K562 (cell line): ENCODE data around the gene RPS23. TPM values are rescaled to one million over a fixed set of nuclear protein-coding genes. Genes with fewer than 3 reads are reported as not detected.

Experiments
- CBFA2T2 ChIP-seq: fragments of 450-650 bp; conservative IDR thresholded peaks from 2 replicates; pipeline ENCODE4 v1.6.1; 2017; ENCODE audit warnings: mild to moderate bottlenecking
- CBX2 ChIP-seq: fragments of 200-600 bp; sonication (generic); IDR thresholded peaks from one replicate; pipeline ENCODE4 v1.6.1; 2012; ENCODE audit warnings: mild to moderate bottlenecking, low read length, inconsistent platforms; ENCODE audit not compliant: insufficient read depth, poor library complexity, severe bottlenecking
- CHD1 ChIP-seq: fragments of 200-600 bp; sonication (generic); IDR thresholded peaks from one replicate; pipeline ENCODE4 v1.6.1; 2012; ENCODE audit warnings: mild to moderate bottlenecking, moderate library complexity, low read length, inconsistent platforms
- CREB1 ChIP-seq, 2 experiments: sonication (generic) in 1 of 2; formaldehyde crosslinking in 1 of 2; IDR thresholded peaks; 2 replicates each; pipeline versions ENCODE4 v1.6.1 to v1.8.0; 2012 to 2022; ENCODE audit warnings: inconsistent platforms in 1 of 2, mild to moderate bottlenecking in 1 of 2, missing genetic modification reagents in 1 of 2, moderate library complexity in 1 of 2
- CXXC5 ChIP-seq: fragments of 250-450 bp; sonication (Bioruptor Pico); IDR thresholded peaks from 2 replicates; pipeline ENCODE4 v1.8.0; 2022; ENCODE audit warnings: inconsistent platforms, mild to moderate bottlenecking, moderate library complexity
- DACH1 ChIP-seq: fragments of 450-650 bp; IDR thresholded peaks from 2 replicates; pipeline ENCODE4 v1.6.1; 2018; ENCODE audit not compliant: partially characterized antibody
- GATA2 ChIP-seq: sonication (generic); formaldehyde crosslinking; IDR thresholded peaks from 2 replicates; pipeline ENCODE4 v1.4.0; 2020; ENCODE audit warnings: mild to moderate bottlenecking, missing genetic modification reagents
- HMG20A ChIP-seq: fragments of 450-650 bp; formaldehyde crosslinking; conservative IDR thresholded peaks from 2 replicates; pipeline ENCODE4 v1.4.0; 2020; ENCODE audit warnings: mild to moderate bottlenecking, mixed read lengths
- KLF10 ChIP-seq: fragments of 250-450 bp; sonication (Bioruptor Pico); IDR thresholded peaks from 2 replicates; pipeline ENCODE4 v1.6.1; 2021; ENCODE audit warnings: matching md5 sums
- MAZ ChIP-seq, 2 experiments: fragments of 450-650 bp in 1 of 2; sonication (generic) in 1 of 2; formaldehyde crosslinking; IDR thresholded peaks in 1 of 2; conservative IDR thresholded peaks in 1 of 2; 2 replicates each; pipeline versions ENCODE4 v1.4.0 to v1.5.0; 2020; ENCODE audit warnings: mild to moderate bottlenecking in 1 of 2, missing genetic modification reagents in 1 of 2
- MEF2A ChIP-seq: IDR thresholded peaks from 2 replicates; pipeline ENCODE4 v1.6.1; 2011; ENCODE audit warnings: low read depth, mild to moderate bottlenecking, low read length, moderate library complexity; ENCODE audit not compliant: control insufficient read depth
- MXI1 ChIP-seq: IDR thresholded peaks from 2 replicates; pipeline ENCODE4 v1.6.1; 2011; ENCODE audit warnings: low read depth, mild to moderate bottlenecking, improper control_type of control experiment, low read length
- NCOR1 ChIP-seq: fragments of 450-650 bp; IDR thresholded peaks from 2 replicates; pipeline ENCODE4 v1.6.1; 2016; ENCODE audit warnings: mild to moderate bottlenecking, moderate library complexity
- NFYB ChIP-seq: IDR thresholded peaks from 2 replicates; pipeline ENCODE4 v1.6.1; 2011; ENCODE audit warnings: mild to moderate bottlenecking, moderate library complexity; ENCODE audit not compliant: insufficient read length; ENCODE audit errors: extremely low read depth
- POLR2G ChIP-seq: fragments of 200-400 bp; formaldehyde crosslinking; IDR thresholded peaks from 2 replicates; pipeline ENCODE4 v1.6.1; 2017; ENCODE audit warnings: low read depth, mild to moderate bottlenecking, antibody characterized with exemption, low read length, moderate library complexity
- RBM22 ChIP-seq: fragments of 200-400 bp; formaldehyde crosslinking; IDR thresholded peaks from 2 replicates; pipeline ENCODE4 v1.6.1; 2018; ENCODE audit warnings: low read length, low read depth; ENCODE audit not compliant: poor library complexity, severe bottlenecking
- RFX1 ChIP-seq: fragments of 450-650 bp; IDR thresholded peaks from 2 replicates; pipeline ENCODE4 v1.6.1; 2016; ENCODE audit warnings: mild to moderate bottlenecking, moderate library complexity
- SIRT6 ChIP-seq: IDR thresholded peaks from one replicate; pipeline ENCODE4 v1.6.1; 2012; ENCODE audit warnings: low read depth, mild to moderate bottlenecking, control low read depth, inconsistent platforms, low read length, moderate library complexity
- U2AF1 ChIP-seq: fragments of 200-400 bp; formaldehyde crosslinking; optimal IDR thresholded peaks from 2 replicates; pipeline ENCODE3; 2017; ENCODE audit warnings: mild to moderate bottlenecking, low read depth, low read length, moderate library complexity
- ZNF184 ChIP-seq: sonication (generic); formaldehyde crosslinking; IDR thresholded peaks from 2 replicates; pipeline ENCODE4 v1.5.0; 2020; ENCODE audit warnings: missing genetic modification reagents
- ZNF197 ChIP-seq: fragments of 200-800 bp; sonication (Bioruptor generic); IDR thresholded peaks from 2 replicates; pipeline ENCODE4 v1.6.1; 2016; ENCODE audit warnings: low read depth, missing genetic modification characterization, missing compliant biosample characterization
- ZNF436 ChIP-seq: fragments of 250-450, 450-650 bp; sonication (Bioruptor Pico); formaldehyde crosslinking; IDR thresholded peaks from 2 replicates; pipeline ENCODE4 v1.7.0; 2020; ENCODE audit warnings: mild to moderate bottlenecking
- ZNF644 ChIP-seq: fragments of 200-800 bp; sonication (Bioruptor generic); IDR thresholded peaks from 2 replicates; pipeline ENCODE4 v1.6.1; 2016; ENCODE audit warnings: low read depth, missing genetic modification characterization, missing compliant biosample characterization
- ZNF766 ChIP-seq: fragments of 200-800 bp; sonication (Bioruptor generic); conservative IDR thresholded peaks from 2 replicates; pipeline ENCODE4 v1.6.1; 2016; ENCODE audit warnings: missing genetic modification characterization, missing compliant biosample characterization
- ZNF785 ChIP-seq: fragments of 250-450 bp; sonication (Bioruptor Pico); IDR thresholded peaks from 2 replicates; pipeline ENCODE4 v1.4.0; 2020; ENCODE audit warnings: mild to moderate bottlenecking
- polyA plus RNA-seq, 8 experiments: library from polyadenylated mRNA; depleted of rRNA in 4 of 8; stranded (reverse) in 5 of 8; unstranded in 3 of 8; fragments of >200 nt; fragmentation: Nextera tagmentation in 2 of 8; fragmentation: Illumina TruSeq in 1 of 8; extraction: Ambion mirVana in 2 of 8; extraction: Trizol in 1 of 8; gene quantifications; 2 replicates each; pipeline versions ENCODE4 v1.2.1 to v1.2.3, GENCODE V29; 2011 to 2014; ENCODE audit warnings: inconsistent platforms in 1 of 8, missing spikeins in 1 of 8
- total RNA-seq, 7 experiments: library from RNA; depleted of rRNA in 6 of 7; stranded (reverse); fragments of >200 nt in 6 of 7; fragmentation: Illumina TruSeq in 2 of 7; extraction: Trizol in 2 of 7; gene quantifications; 2 replicates each; pipeline versions ENCODE4 v1.2.1 to v1.2.3, GENCODE V29; 2011 to 2021; ENCODE audit warnings: low replicate concordance in 1 of 7

RPS23 gene
- total and polyA plus RNA-seq, 9 of the 15 experiments (the other 6 are each of a cell fraction or from before 2014, with no cell fraction given): 3,252 to 10,689 (median 6,302) TPM

GRCh38 chr5:82283893-82284292 lies 5.7 kb upstream of the RPS23 start (continued):
- TF ChIP-seq ZNF766 (CRISPR knock-in tag) (no peak), DACH1 (no peak), RFX1 (no peak), ZNF785 (no peak), ZNF644 (tag) (no peak), MEF2A (no peak), RBM22 (no peak), CBX2 (no peak), ZNF436 (CRISPR knock-in tag) (no peak), SIRT6 (no peak), HMG20A (CRISPR knock-in tag) (no peak), MXI1 (no peak), CHD1 (no peak), GATA2 (CRISPR knock-in tag) (peak; percentile 31; the same call in 1 of the 2 replicates), U2AF1 (no peak), NCOR1 (peak; percentile 52), NFYB (no peak), ZNF184 (CRISPR knock-in tag) (no peak), KLF10 (no peak), MAZ (CRISPR knock-in tag; conservative IDR thresholded peaks at IDR 0.05 in 1 of 2, IDR thresholded peaks at IDR 0.05 in 1 of 2) (no peak), ZNF197 (CRISPR knock-in tag) (no peak), CREB1 (IDR thresholded peaks at IDR 0.05) (0 out of 2 replicates have a peak, but pooled peaks have one; percentile 19), CREB1 (CRISPR knock-in tag; IDR thresholded peaks at IDR 0.05) (no peak), CBFA2T2 (peak; percentile 39; the same call in 1 of the 2 replicates), CXXC5 (CRISPR knock-in tag) (no peak), POLR2G (no peak)
